Right lobe of liver (tissue), 4 donors: ENCODE measurements around the gene IGF2R.

ENCODE experiments used
- POLR2A ChIP-seq: fragments of 450-650 bp; IDR thresholded peaks from one replicate; pipeline ENCODE4 v1.6.1; 2017; ENCODE audit warnings: antibody characterized with exemption, mild to moderate bottlenecking
- TF ChIP-seq, protein P1 (sequence below), 4 donors: fragments of 200-600 bp in 3 of 4; fragments of 450-650 bp in 1 of 4; IDR thresholded peaks; one replicate each; pipeline versions ENCODE4 v1.5.1 to v1.8.0; 2016 to 2022; ENCODE audit warnings: antibody characterized with exemption in 4 of 4, mild to moderate bottlenecking in 2 of 4
- donor health status: DM: no; HTN: no; CAD: no.
- donor health status: DM: no; HTN: no; CAD: no.
- donor health status: DM: no; HTN: yes; CAD: no.

DNA sequence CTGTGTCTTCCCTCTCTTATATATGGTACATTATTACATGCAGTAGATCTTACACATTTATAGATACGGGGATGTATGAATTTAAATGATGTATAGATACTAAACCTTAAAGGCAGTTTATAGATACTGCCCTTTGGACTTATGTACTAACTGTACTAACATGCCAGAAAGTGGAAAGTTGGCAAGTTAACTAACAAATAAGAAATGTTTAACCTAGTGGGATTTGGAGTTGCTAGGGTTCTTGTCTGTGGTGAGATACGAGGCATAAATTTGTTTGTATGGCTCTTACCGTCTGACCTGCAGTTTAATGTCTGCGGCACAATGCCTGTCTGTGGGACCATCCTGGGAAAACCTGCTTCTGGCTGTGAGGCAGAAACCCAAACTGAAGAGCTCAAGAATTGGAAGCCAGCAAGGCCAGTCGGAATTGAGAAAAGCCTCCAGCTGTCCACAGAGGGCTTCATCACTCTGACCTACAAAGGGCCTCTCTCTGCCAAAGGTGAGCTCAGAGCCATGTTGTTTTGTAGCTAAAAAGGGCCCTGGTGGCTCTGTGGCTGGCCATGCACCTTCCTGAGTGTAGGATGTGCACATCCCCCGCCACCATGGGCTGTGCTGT, 89.8 kb downstream of the IGF2R start:
- TF ChIP-seq, protein P1, sequence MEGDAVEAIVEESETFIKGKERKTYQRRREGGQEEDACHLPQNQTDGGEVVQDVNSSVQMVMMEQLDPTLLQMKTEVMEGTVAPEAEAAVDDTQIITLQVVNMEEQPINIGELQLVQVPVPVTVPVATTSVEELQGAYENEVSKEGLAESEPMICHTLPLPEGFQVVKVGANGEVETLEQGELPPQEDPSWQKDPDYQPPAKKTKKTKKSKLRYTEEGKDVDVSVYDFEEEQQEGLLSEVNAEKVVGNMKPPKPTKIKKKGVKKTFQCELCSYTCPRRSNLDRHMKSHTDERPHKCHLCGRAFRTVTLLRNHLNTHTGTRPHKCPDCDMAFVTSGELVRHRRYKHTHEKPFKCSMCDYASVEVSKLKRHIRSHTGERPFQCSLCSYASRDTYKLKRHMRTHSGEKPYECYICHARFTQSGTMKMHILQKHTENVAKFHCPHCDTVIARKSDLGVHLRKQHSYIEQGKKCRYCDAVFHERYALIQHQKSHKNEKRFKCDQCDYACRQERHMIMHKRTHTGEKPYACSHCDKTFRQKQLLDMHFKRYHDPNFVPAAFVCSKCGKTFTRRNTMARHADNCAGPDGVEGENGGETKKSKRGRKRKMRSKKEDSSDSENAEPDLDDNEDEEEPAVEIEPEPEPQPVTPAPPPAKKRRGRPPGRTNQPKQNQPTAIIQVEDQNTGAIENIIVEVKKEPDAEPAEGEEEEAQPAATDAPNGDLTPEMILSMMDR (IDR thresholded peaks at IDR 0.05), result no peak
- TF ChIP-seq POLR2A, result no peak
